Naive thymus-derived CD4-positive, alpha-beta T cell (primary cell): Measurements from ENCODE around the gene VPS50. TPM values are rescaled to one million over a fixed set of nuclear protein-coding genes. Genes with fewer than 3 reads are reported as not detected.
"Not testable (repeated sequence)": the region's sequence is repeated elsewhere in the genome, so short reads cannot be mapped to it uniquely, and the experiment has no call there.

Experiments used
- ATAC-seq: fragments of 150-1000 bp; cut with Tn5 transposase; 2 replicates; pipeline ENCODE4 v1.10.0; 2021; ENCODE audit warnings: mild to moderate bottlenecking, moderate library complexity
- CTCF ChIA-PET: fragments of 350-600 bp; sonication (Branson Sonifier 250); formaldehyde crosslinking; loops from one replicate; lab custom pipeline; 2021; ENCODE audit warnings: antibody characterized with exemption; lab: Charles Lee
- POLR2A ChIA-PET: fragments of 350-600 bp; sonication (Branson Sonifier 250); formaldehyde crosslinking; loops from one replicate; lab custom pipeline; 2021; ENCODE audit warnings: antibody characterized with exemption, inconsistent platforms; lab: Charles Lee
- DNase-seq, 9 donors: peaks; one replicate each; pipeline versions ENCODE4 v3.0.0 to v3.0.0-alpha.2; 2020 to 2022; ENCODE audit warnings: mixed read lengths in 1 of 9
- H3K27ac ChIP-seq: one replicate; pipeline ENCODE4 v1.7.0; 2013; ENCODE audit warnings: mild to moderate bottlenecking, low read depth, low read length, moderate library complexity
- H3K27me3 ChIP-seq, 2 donors: one replicate each; pipeline ENCODE4 v1.7.0; 2013; ENCODE audit warnings: low read length in 2 of 2, mild to moderate bottlenecking in 2 of 2, moderate library complexity in 2 of 2; ENCODE audit not compliant: control insufficient read depth in 2 of 2, insufficient read depth in 2 of 2
- H3K36me3 ChIP-seq, 3 experiments: 1 replicate in 2 of 3; 2 replicates in 1 of 3; pipeline ENCODE4 v1.7.0; 2013; ENCODE audit warnings: low read length in 3 of 3, mild to moderate bottlenecking in 3 of 3, moderate library complexity in 1 of 3; ENCODE audit not compliant: insufficient read depth in 3 of 3, control insufficient read depth in 2 of 3
- H3K4me1 ChIP-seq, 2 donors: one replicate each; pipeline ENCODE4 v1.7.0; 2013; ENCODE audit warnings: low read length in 2 of 2, mild to moderate bottlenecking in 2 of 2, moderate library complexity in 1 of 2; ENCODE audit not compliant: control insufficient read depth in 2 of 2, insufficient read depth in 2 of 2
- H3K4me3 ChIP-seq: 2 replicates; pipeline ENCODE4 v1.7.0; 2013; ENCODE audit warnings: mild to moderate bottlenecking, low read length
- H3K9me3 ChIP-seq, 3 experiments: 1 replicate in 2 of 3; 2 replicates in 1 of 3; pipeline ENCODE4 v1.7.0; 2013; ENCODE audit warnings: low read length in 3 of 3; ENCODE audit not compliant: control insufficient read depth in 2 of 3
- H3K27ac Mint-ChIP-seq, 9 donors: one replicate each; pipeline ENCODE4 v1.8.0; 2020 to 2022; ENCODE audit warnings: mixed read lengths in 9 of 9, mild to moderate bottlenecking in 8 of 9, moderate library complexity in 5 of 9, inconsistent platforms in 2 of 9
- H3K27me3 Mint-ChIP-seq, 5 donors: one replicate each; pipeline ENCODE4 v1.8.0; 2021 to 2022; ENCODE audit warnings: mixed read lengths in 5 of 5, mild to moderate bottlenecking in 1 of 5
- H3K36me3 Mint-ChIP-seq, 5 donors: one replicate each; pipeline ENCODE4 v1.8.0; 2020 to 2022; ENCODE audit warnings: mixed read lengths in 5 of 5, mild to moderate bottlenecking in 3 of 5, inconsistent platforms in 1 of 5
- H3K4me1 Mint-ChIP-seq, 7 donors: one replicate each; pipeline ENCODE4 v1.8.0; 2020 to 2022; ENCODE audit warnings: mixed read lengths in 7 of 7, mild to moderate bottlenecking in 3 of 7, inconsistent platforms in 1 of 7
- H3K4me3 Mint-ChIP-seq, 10 donors: one replicate each; pipeline ENCODE4 v1.8.0; 2020 to 2022; ENCODE audit warnings: mild to moderate bottlenecking in 10 of 10, mixed read lengths in 10 of 10, moderate library complexity in 6 of 10, inconsistent platforms in 2 of 10
- H3K9me3 Mint-ChIP-seq, 11 donors: one replicate each; pipeline ENCODE4 v1.8.0; 2020 to 2022; ENCODE audit warnings: mixed read lengths in 11 of 11, mild to moderate bottlenecking in 4 of 11, inconsistent platforms in 1 of 11, moderate library complexity in 1 of 11
- intact Hi-C, 2 donors: fragments of 100-400 bp; cut with micrococcal nuclease; formaldehyde crosslinking; loops; one replicate each; pipeline ENCODE4 v1.15.1; 2023
- polyA plus RNA-seq, 2 donors: library from polyadenylated mRNA; unstranded; fragments of 300-500 nt; fragmentation: Illumina TruSeq; gene quantifications; one replicate each; pipeline ENCODE4 v1.2.3, GENCODE V29; 2021
- total RNA-seq, 6 experiments: library from RNA in 5 of 6; stranded (reverse) in 5 of 6; gene quantifications; 1 replicate in 5 of 6; 2 replicates in 1 of 6; pipeline ENCODE4 v1.2.3 and lab custom pipeline; 2021 to 2026

Gene VPS50
- total and polyA plus RNA-seq, 7 experiments from 2014 or later, result 15.3 to 44.2 (median 30.7) TPM

- H3K36me3 ChIP-seq, result peaks cover 0 to 22% (median 0%) of the 10 kb centered on the region in 3 experiments
- H3K27ac ChIP-seq, result no peak overlapping the region
- H3K9me3 Mint-ChIP-seq, result no peaks in the 10 kb centered on the region
- no peaks in the 10 kb centered on the region for H3K4me1 Mint-ChIP-seq
- H3K27ac Mint-ChIP-seq, result no peak overlapping the region
- ChIA-PET POLR2A (no interaction called here), CTCF (no interaction called here)
- no peaks in the 10 kb centered on the region for H3K27me3 ChIP-seq
- intact Hi-C loops, result no loop called here
- H3K4me3 Mint-ChIP-seq, result no peak overlapping the region
- peaks cover 0 to 71% (median 37%) of the 10 kb centered on the region in 5 donors for H3K36me3 Mint-ChIP-seq
- no peak overlapping the region for H3K4me3 ChIP-seq
- no peaks in the 10 kb centered on the region for H3K27me3 Mint-ChIP-seq
- no peaks in the 10 kb centered on the region for H3K4me1 ChIP-seq
- DNase-seq, result no peak
- H3K9me3 ChIP-seq, result no peaks in the 10 kb centered on the region
- ATAC-seq, result no peak
Measured at GRCh38 chr7:93310346-93310745, 78.2 kb downstream of the VPS50 start.

GRCh38 chr7:93314449-93314848, 82.3 kb downstream of the VPS50 start:
- no peaks in the 10 kb centered on the region for H3K4me1 ChIP-seq
- Mint-ChIP-seq H3K27me3 (no peaks in the 10 kb centered on the region), H3K36me3 (peaks cover 0 to 63% (median 38%) of the 10 kb centered on the region in 5 donors), H3K27ac (no peak overlapping the region), H3K9me3 (no peaks in the 10 kb centered on the region), H3K4me1 (no peaks in the 10 kb centered on the region), H3K4me3 (no peak overlapping the region)
- intact Hi-C loops, result no loop called here
- no peaks in the 10 kb centered on the region for H3K27me3 ChIP-seq
- no peak overlapping the region for H3K4me3 ChIP-seq
- H3K9me3 ChIP-seq, result no peaks in the 10 kb centered on the region
- ATAC-seq (no peak), DNase-seq (no peak)
- POLR2A ChIA-PET, result interaction anchor here (0.8 kb wide), 1 partner anchor 24 kb away, joined by 3 read pairs; no protein-coding TSS in a partner anchor
- CTCF ChIA-PET, result no interaction called here
- peaks cover 0 to 23% (median 0%) of the 10 kb centered on the region in 3 experiments for H3K36me3 ChIP-seq
- no peak overlapping the region for H3K27ac ChIP-seq

GRCh38 chr7:93315896-93316295, 83.7 kb downstream of the VPS50 start:
- DNase-seq, result no peak
- Histone ChIP-seq H3K4me3 (no peak overlapping the region), H3K4me1 (no peaks in the 10 kb centered on the region), H3K27me3 (no peaks in the 10 kb centered on the region), H3K9me3 (no peaks in the 10 kb centered on the region), H3K36me3 (peaks cover 0 to 27% (median 0%) of the 10 kb centered on the region in 3 experiments), H3K27ac (no peak overlapping the region)
- ATAC-seq, result no peak
- Mint-ChIP-seq H3K9me3 (no peaks in the 10 kb centered on the region), H3K27ac (no peak overlapping the region), H3K36me3 (peaks cover 0 to 64% (median 30%) of the 10 kb centered on the region in 5 donors), H3K4me3 (no peak overlapping the region), H3K4me1 (no peaks in the 10 kb centered on the region), H3K27me3 (no peaks in the 10 kb centered on the region)
- ChIA-PET CTCF (no interaction called here), POLR2A (no interaction called here)
- intact Hi-C loops, result no loop called here

GRCh38 chr7:93316730-93317129, 84.6 kb downstream of the VPS50 start:
- CTCF ChIA-PET, result no interaction called here

GRCh38 chr7:93320887-93321286, 88.7 kb downstream of the VPS50 start:
- ATAC-seq (no peak), DNase-seq (no peak)
- H3K4me1 Mint-ChIP-seq, result no peaks in the 10 kb centered on the region
- H3K9me3 Mint-ChIP-seq, result peaks cover 0 to 6% (median 0%) of the 10 kb centered on the region in 11 donors
- H3K27me3 Mint-ChIP-seq, result no peaks in the 10 kb centered on the region
- no peak overlapping the region for H3K4me3 Mint-ChIP-seq
- H3K4me3 ChIP-seq, result no peak overlapping the region
- peaks cover 5 to 61% (median 51%) of the 10 kb centered on the region in 5 donors for H3K36me3 Mint-ChIP-seq
- no peaks in the 10 kb centered on the region for H3K4me1 ChIP-seq
- intact Hi-C loops, result no loop called here
- ChIA-PET CTCF (no interaction called here), POLR2A (no interaction called here)
- no peaks in the 10 kb centered on the region for H3K27me3 ChIP-seq
- H3K27ac ChIP-seq, result no peak overlapping the region
- no peak overlapping the region for H3K27ac Mint-ChIP-seq
- H3K9me3 ChIP-seq, result no peaks in the 10 kb centered on the region
- H3K36me3 ChIP-seq, result peaks cover 0 to 19% (median 0%) of the 10 kb centered on the region in 3 experiments

More at GRCh38 chr7:93316730-93317129, 84.6 kb downstream of the VPS50 start:
- no peaks in the 10 kb centered on the region for H3K27me3 Mint-ChIP-seq
- ATAC-seq (no peak), DNase-seq (no peak)
- H3K36me3 Mint-ChIP-seq, result peaks cover 0 to 68% (median 38%) of the 10 kb centered on the region in 5 donors
- H3K4me1 ChIP-seq, result no peaks in the 10 kb centered on the region
- H3K4me3 ChIP-seq, result no peak overlapping the region
- no peaks in the 10 kb centered on the region for H3K27me3 ChIP-seq
- intact Hi-C loops, result no loop called here
- peaks cover 0 to 31% (median 0%) of the 10 kb centered on the region in 3 experiments for H3K36me3 ChIP-seq
- peaks cover 0 to 6% (median 0%) of the 10 kb centered on the region in 11 donors for H3K9me3 Mint-ChIP-seq
- H3K27ac ChIP-seq, result no peak overlapping the region
- no peaks in the 10 kb centered on the region for H3K4me1 Mint-ChIP-seq
- H3K4me3 Mint-ChIP-seq, result no peak overlapping the region
- H3K9me3 ChIP-seq, result no peaks in the 10 kb centered on the region
- POLR2A ChIA-PET, result no interaction called here
- H3K27ac Mint-ChIP-seq, result peak overlapping the region in 2 of 9 donors; percentile 1 to 76

- H3K36me3 ChIP-seq, H3K4me3 Mint-ChIP-seq, H3K27ac Mint-ChIP-seq, DNase-seq, H3K9me3 Mint-ChIP-seq, CTCF ChIA-PET, H3K4me1 Mint-ChIP-seq, H3K4me1 ChIP-seq, H3K27me3 ChIP-seq, POLR2A ChIA-PET, H3K27ac ChIP-seq, intact Hi-C loops, H3K4me3 ChIP-seq, H3K27me3 Mint-ChIP-seq, H3K9me3 ChIP-seq, ATAC-seq: not testable (repeated sequence)
- H3K36me3 Mint-ChIP-seq, result peaks cover 5 to 43% (median 38%) of the 10 kb centered on the region in 5 donors
Measured at GRCh38 chr7:93326291-93326690, 94.1 kb downstream of the VPS50 start.

- no peaks in the 10 kb centered on the region for H3K27me3 ChIP-seq
- Mint-ChIP-seq H3K9me3 (peaks cover 0 to 6% (median 0%) of the 10 kb centered on the region in 11 donors), H3K27me3 (no peaks in the 10 kb centered on the region), H3K4me1 (no peaks in the 10 kb centered on the region), H3K36me3 (peaks cover 5 to 43% (median 30%) of the 10 kb centered on the region in 5 donors), H3K4me3 (no peak overlapping the region), H3K27ac (no peak overlapping the region)
- H3K9me3 ChIP-seq, result no peaks in the 10 kb centered on the region
- no peak overlapping the region for H3K27ac ChIP-seq
- DNase-seq (no peak), ATAC-seq (no peak)
- no peaks in the 10 kb centered on the region for H3K36me3 ChIP-seq
- no peaks in the 10 kb centered on the region for H3K4me1 ChIP-seq
- intact Hi-C loops, result no loop called here
- ChIA-PET POLR2A (no interaction called here), CTCF (interaction anchor here (0.6 kb wide), 1 partner anchor 10 kb away, joined by 3 read pairs; no protein-coding TSS in a partner anchor)
- H3K4me3 ChIP-seq, result no peak overlapping the region
Measured at GRCh38 chr7:93327006-93327633, 95.0 kb downstream of the VPS50 start.
